GM12865 (cell line): ENCODE data around the gene SS18.

Experiments
- DNase-seq: peaks from one replicate; pipeline ENCODE4 v3.0.0; 2010; ENCODE audit warnings: low read depth
- H3K4me3 ChIP-seq: 2 replicates; pipeline ENCODE4 v1.5.1; 2011; ENCODE audit warnings: mild to moderate bottlenecking, low read depth, low read length, control low read depth
- TF ChIP-seq, protein P1 (sequence below): IDR thresholded peaks from 2 replicates; pipeline ENCODE4 v1.5.1; 2011; ENCODE audit warnings: low read length, control low read depth, low read depth, inconsistent platforms; ENCODE audit not compliant: insufficient read depth; ENCODE audit errors: missing control alignments

SS18 gene

GRCh38 chr18:25992566-25992965 is 97.8 kb downstream of the SS18 start:
- no peak overlapping the region for H3K4me3 ChIP-seq
- TF ChIP-seq, protein P1, sequence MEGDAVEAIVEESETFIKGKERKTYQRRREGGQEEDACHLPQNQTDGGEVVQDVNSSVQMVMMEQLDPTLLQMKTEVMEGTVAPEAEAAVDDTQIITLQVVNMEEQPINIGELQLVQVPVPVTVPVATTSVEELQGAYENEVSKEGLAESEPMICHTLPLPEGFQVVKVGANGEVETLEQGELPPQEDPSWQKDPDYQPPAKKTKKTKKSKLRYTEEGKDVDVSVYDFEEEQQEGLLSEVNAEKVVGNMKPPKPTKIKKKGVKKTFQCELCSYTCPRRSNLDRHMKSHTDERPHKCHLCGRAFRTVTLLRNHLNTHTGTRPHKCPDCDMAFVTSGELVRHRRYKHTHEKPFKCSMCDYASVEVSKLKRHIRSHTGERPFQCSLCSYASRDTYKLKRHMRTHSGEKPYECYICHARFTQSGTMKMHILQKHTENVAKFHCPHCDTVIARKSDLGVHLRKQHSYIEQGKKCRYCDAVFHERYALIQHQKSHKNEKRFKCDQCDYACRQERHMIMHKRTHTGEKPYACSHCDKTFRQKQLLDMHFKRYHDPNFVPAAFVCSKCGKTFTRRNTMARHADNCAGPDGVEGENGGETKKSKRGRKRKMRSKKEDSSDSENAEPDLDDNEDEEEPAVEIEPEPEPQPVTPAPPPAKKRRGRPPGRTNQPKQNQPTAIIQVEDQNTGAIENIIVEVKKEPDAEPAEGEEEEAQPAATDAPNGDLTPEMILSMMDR, result no peak
- DNase-seq, result no peak

GRCh38 chr18:25990473-25990872 is 99.9 kb downstream of the SS18 start:
- TF ChIP-seq, protein P1, result no peak
- no peak for DNase-seq
- no peak overlapping the region for H3K4me3 ChIP-seq

GRCh38 chr18:25985707-25986394 is 104.6 kb downstream of the SS18 start:
- no peak overlapping the region for H3K4me3 ChIP-seq
- DNase-seq, result no peak
- TF ChIP-seq, protein P1, result no peak

GRCh38 chr18:25983730-25984129 is 106.7 kb downstream of the SS18 start:
- TF ChIP-seq, protein P1, result no peak
- no peak overlapping the region for H3K4me3 ChIP-seq
- no peak for DNase-seq

DNA sequence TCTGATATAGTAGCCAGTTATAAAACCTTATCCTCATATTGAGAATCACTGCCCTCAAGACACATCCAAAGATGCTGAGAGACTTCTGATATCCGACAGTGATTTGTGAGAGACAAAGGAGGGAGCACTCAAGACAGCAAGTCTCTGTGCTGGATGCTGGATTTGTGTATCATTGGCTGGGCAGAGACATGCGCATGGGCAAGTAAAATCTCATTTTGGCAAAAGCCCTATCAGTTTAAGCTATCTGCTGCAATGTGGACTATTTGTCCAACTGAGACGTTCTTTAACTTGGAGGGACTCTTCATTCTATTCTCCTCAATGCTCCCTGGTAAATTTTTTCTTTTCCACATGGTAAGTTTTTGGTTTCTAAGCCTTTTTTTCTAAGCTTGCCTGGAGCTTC is 107.5 kb downstream of the SS18 start:
- no peak overlapping the region for H3K4me3 ChIP-seq
- TF ChIP-seq, protein P1, result no peak
- no peak for DNase-seq

GRCh38 chr18:25982153-25982552 is 108.3 kb downstream of the SS18 start:
- no peak overlapping the region for H3K4me3 ChIP-seq
- DNase-seq, result no peak
- TF ChIP-seq, protein P1, result no peak
